SK-MEL-5 (cell line): ENCODE measurements around the gene TMCO5A. TPM values are rescaled to one million over a fixed set of nuclear protein-coding genes. Genes with fewer than 3 reads are reported as not detected.
"Not testable (repeated sequence)": the region's sequence is repeated elsewhere in the genome, so short reads cannot be mapped to it uniquely, and the experiment has no call there.

Experiments
- DNase-seq: peaks from one replicate; pipeline ENCODE4 v3.0.0-alpha.2; 2016; ENCODE audit warnings: low read depth, low spot score
- in situ Hi-C: cut with HindIII; loops from 2 replicates; pipeline ENCODE4 v1.10.0; 2016; ENCODE audit warnings: low sequenced_read_pairs, high pct_unique_total_duplicates, low pct_unique_long_range_greater_than_20kb
- total RNA-seq: library from RNA; depleted of rRNA; stranded (reverse); fragments of >200 nt; shearing (Covaris generic); gene quantifications from 2 replicates; pipeline ENCODE4 v1.2.3, GENCODE V29; 2014

The TMCO5A gene
- total RNA-seq, 1 experiment from 2014 or later, result not detected

DNA sequence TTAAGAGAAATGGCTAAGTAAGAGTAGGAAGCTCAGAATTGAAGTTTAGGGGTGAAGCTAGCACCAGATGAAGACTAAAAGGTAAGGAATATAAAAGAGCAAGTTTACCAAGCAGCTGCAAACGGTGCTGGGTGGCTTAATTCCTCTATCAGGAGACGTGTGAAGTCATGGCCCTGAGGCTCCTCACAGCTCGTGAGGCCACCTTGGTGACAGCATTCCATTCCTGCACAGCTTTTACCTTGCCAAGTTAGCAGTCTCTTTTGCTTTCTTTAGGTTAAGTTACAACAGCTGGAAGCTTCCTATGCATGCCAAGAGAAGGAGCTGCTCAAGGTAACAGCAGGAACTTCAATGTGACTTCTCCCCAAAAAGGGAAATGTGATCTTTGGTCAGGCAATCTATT is 6.4 kb downstream of the TMCO5A start:
- in situ Hi-C loops, result no loop called here
- DNase-seq, result no peak

DNA sequence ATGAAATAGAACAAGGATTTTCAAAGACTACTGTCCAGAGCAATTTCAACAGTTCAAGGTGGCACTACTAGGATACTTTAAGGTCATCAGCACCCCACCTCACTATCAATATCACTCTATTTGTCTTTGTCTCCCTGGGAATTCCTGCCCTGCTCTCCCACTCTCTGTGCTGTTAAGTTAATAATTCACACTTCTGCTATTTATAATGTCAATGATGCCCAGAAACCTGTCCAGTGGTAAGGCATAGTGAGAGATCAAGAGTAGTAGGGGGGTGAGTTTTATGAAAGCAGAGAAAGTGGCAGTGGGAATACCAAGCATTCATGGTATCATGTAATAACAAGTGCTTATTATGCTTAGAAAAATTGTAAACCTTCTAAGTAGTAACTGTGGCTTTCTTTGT is 7.3 kb downstream of the TMCO5A start:
- in situ Hi-C loops, result no loop called here
- DNase-seq, result no peak

DNA sequence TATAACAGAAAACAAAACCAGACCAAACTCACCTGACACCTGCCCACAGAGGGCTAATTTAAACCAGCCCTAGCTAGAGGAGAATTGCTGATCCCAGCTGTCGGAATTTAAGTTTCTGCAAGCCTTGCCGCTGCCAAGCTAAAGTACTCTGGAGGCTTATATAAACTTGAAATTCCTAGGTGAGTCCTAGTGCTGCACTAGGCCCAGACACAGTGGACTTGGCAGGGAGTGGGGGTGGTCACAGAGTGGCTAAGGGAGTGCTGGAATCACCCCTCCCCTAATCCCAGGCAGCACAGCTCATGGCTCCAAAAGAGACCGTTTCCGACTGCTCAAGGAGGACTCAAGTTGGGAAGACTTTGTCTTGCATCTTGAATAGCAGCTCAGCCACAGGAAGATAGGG is 17.6 kb downstream of the TMCO5A start:
- in situ Hi-C loops, result no loop called here
- no peak for DNase-seq

DNA sequence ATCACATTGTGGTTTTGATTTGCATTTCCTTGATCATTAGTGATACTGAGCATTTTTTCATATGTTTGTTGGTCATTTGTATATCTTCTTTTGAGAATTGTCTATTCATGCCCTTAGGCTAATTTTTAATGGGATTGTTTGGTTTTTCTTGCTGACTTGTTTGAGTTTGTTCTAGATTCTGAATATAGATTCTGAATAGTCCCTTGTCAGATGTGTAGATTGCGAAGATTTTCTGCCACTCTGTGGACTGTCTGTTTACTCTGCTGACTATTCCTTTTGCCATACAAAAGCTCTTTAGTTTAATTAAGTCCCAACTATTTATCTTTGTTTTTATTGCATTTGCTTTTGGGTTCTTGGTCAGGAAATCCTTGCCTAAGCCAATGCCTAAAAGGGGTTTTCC is 26.3 kb downstream of the TMCO5A start:
- in situ Hi-C loops, result not testable (repeated sequence)
- DNase-seq, result peak; percentile 28

DNA sequence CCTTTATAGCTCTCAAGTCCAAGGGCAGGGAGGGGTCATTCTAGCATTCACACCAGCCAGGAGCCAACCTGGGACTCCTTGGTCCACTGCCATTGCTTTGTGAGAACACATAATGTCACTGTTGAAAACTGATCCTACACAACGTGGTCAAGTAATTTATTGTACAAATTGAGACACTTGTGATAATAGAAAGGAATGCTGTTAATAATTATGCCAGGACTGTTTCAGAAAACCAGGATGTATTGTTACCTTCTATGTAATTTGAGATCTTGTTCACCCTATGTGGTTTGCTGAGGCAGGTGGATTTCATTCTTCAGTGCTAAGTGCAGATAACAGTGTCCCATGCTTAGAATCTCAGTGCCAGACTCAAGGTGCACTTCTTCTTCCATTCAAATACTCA is 33.3 kb downstream of the TMCO5A start:
- no peak for DNase-seq
- in situ Hi-C loops, result no loop called here

DNA sequence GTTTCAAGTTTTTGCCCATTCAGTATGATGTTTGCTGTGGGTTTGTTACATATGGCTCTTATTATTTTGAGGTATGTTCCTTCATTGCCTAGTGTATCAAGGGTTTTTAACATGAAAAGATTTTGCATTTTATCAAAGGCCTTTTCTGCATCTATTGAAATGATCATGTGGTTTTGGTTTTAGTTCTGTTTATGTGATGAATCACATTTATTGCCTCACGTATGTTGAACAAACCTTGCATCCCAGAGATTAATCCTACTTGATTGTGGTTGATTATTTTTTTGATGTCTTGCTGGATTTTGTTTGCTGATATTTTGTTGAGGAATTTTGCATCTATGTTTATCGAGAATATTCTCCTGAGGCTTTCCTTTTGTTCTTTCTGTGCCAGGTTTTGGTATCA is 39.4 kb downstream of the TMCO5A start:
- DNase-seq, result no peak
- in situ Hi-C loops, result no loop called here

DNA sequence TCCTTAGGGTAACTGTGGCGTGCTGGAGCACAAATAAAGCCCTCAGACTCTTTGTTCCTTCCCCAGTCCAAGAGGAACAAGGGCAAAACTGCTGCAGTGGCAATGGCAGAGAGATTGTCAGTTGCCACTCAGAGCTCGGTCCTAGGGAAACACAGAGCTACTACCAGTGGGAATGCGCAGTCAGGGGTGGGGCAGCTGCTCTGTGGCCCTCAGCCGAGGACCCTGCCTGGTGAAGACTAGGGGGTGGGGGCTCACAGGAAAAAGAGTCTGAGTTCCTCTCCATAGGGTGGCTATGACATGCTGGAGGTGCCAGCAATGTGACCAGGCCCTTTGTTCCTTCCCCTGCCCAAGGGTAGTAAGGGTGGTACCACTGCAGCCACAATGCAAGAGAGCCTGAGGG is 43.8 kb downstream of the TMCO5A start:
- in situ Hi-C loops, result no loop called here
- DNase-seq, result no peak

DNA sequence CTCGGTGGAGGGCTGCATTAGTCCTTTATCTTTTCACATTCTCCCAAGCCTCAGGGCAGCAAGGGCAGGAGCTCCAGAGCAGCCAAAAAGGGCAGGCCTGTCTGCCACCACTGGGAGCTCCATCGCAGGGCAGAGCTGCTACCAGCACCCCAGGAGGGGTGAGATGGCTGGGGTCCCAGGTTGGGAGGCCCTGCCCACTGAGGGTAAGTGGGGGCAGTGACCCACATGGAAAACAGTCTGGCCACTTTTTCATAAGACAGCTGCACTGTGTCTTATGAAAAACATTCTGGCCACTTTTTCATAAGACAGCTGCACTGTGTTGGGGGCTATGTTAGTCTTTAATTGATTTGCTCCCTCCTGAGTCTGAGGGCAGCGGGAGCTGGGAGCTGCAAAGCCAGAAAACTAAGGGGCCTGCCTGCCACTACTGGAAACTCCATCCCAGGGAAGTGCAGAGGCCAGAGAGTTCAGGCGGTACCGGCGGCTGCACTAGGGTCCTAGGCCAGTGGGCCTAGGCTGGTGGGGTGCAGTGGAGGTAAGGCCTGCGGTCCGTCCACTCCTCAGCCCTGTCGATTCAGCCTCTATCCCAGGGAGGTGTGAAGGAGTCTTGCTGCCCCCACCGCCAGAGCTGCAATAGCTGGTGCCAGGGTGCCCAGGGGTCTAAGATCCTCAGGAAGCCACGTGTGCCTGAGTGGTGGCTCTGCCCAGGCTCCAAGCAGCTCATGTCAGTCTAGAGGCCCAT is 45.4 kb downstream of the TMCO5A start:
- no peak for DNase-seq
- in situ Hi-C loops, result no loop called here

DNA sequence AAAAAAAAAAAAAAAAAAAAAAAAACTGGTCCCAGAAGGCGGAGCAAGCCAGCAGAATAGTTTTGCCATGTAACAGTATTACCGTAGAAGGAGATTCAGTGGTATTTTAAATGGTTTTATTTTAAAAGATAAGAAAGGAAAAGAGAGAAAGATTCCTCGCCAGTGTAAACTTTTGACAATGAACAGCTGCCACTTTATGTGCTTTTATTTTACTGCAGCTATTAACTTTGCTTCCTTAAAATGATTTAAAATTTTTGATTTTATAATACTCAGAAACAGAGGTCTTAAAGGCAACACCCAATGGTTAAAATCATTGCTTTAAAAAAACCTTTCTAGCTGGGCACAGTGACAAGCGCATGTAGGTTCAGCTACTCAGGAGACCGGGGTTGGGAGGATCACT is 46.8 kb downstream of the TMCO5A start:
- in situ Hi-C loops, result no loop called here
- DNase-seq, result no peak

DNA sequence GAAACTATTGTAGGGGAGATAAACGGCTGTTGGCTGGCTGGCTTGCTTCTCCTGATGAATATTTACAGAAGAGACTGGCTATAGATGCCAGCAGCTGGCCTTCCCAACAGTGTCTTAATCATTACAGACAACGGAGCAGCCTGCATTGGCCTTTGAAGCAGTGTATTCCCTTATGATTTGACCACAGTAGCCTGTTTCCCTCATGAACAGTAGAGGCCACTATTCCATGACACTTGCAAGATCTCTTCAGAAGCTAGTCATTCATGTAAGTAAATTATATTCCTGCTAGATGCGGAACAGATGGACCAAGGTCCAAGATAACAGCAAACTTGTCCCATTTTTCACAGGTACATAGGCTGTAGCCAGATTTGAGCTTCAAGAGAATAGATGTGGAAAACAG is 47.3 kb downstream of the TMCO5A start:
- DNase-seq, result peak; percentile 83
- in situ Hi-C loops, result no loop called here

DNA sequence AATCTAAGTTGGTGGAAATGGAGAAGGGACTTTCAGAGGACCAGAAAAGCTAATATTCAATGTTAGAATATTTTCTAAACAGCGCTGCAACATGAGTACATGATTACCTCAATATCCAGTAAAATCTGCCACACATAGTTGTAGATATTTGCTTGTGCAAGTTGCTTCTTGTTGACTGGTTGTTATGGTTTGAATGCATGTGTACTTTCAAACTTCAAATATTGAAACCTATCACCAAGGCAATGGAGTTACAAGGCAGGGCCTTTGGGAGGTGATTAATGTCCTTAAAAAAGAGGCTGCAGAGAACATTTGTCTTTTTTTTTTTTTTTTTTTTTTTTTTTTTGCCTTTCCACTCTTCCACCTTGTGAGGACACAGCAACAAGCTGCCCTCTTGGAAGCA is 49.9 kb downstream of the TMCO5A start:
- no peak for DNase-seq
- in situ Hi-C loops, result no loop called here

DNA sequence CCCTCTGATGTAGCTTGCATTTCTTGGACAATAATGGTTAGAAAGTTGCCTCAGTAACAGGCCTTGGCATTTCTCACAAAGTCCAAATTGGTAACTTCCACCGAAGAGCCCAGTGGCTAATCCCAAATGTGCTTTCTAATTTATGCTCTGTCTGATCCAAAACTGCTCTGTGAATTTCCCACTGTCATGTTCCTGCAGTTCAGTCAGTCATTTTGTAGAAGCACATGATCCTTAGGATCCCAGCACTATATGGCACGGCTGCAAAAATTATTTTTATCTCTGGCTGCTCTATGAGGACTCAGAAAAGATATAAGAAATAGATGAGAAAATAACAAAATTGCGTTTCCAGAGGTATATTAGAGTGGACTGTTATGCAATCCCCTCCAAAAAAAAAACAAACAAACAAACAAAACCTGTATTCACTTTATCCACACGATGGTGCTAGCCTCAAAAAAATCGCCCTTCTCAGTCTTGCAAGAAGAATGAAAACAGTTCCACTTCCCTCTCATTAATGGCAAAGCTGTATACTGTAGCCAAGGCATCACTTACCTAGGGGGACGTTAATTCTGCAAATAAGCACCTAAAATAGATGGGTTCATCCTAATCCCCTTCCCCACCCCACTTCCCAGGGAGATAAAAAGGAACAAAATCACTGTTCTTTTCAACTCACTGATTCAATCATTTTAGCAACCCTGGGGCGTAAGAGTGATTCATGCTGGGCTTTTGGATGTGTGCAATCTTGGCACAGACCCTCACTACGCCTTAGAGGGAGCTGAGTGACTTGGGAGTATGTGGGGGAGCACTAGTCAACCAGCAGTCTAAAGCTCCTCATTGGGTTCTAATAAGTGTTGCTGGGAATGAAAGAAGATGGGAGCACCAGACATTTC is 61.3 kb downstream of the TMCO5A start:
- in situ Hi-C loops, result no loop called here
- peak; percentile 78 for DNase-seq
